Thymus (tissue), 11 donors: ENCODE measurements around the gene ZNF608. TPM values are rescaled to one million over a fixed set of nuclear protein-coding genes. Genes with fewer than 3 reads are reported as not detected.

ENCODE experiments used
- DNase-seq, 9 donors: peaks; one replicate each; pipeline ENCODE4 v3.0.0-alpha.2; 2013; ENCODE audit warnings: low spot score in 9 of 9, low read depth in 6 of 9, missing footprints in 1 of 9
- H3K27ac ChIP-seq, 2 donors: one replicate each; pipeline ENCODE4 v1.5.1; 2013; ENCODE audit warnings: control low read depth in 1 of 2, low read depth in 1 of 2, low read length in 1 of 2, mild to moderate bottlenecking in 1 of 2, moderate library complexity in 1 of 2
- H3K27me3 ChIP-seq, 2 donors: one replicate each; pipeline ENCODE4 v1.5.1; 2013; ENCODE audit warnings: low read length in 1 of 2; ENCODE audit not compliant: control insufficient read depth in 2 of 2, insufficient read depth in 1 of 2
- H3K36me3 ChIP-seq, 2 donors: one replicate each; pipeline ENCODE4 v1.5.1; 2013; ENCODE audit warnings: low read length in 1 of 2, mild to moderate bottlenecking in 1 of 2, moderate library complexity in 1 of 2; ENCODE audit not compliant: control insufficient read depth in 2 of 2, insufficient read depth in 2 of 2
- H3K4me1 ChIP-seq, 2 donors: one replicate each; pipeline ENCODE4 v1.5.1; 2013; ENCODE audit warnings: low read length in 2 of 2; ENCODE audit not compliant: control insufficient read depth in 2 of 2, insufficient read depth in 2 of 2
- H3K4me3 ChIP-seq, 2 donors: one replicate each; pipeline ENCODE4 v1.5.1; 2013; ENCODE audit warnings: low read length in 2 of 2, control low read depth in 1 of 2, mild to moderate bottlenecking in 1 of 2
- H3K9me3 ChIP-seq, 2 donors: one replicate each; pipeline ENCODE4 v1.5.1; 2013; ENCODE audit warnings: low read length in 1 of 2, mild to moderate bottlenecking in 1 of 2; ENCODE audit not compliant: control insufficient read depth in 2 of 2, insufficient read depth in 1 of 2
- WGBS: extraction: QIAGEN DNeasy Blood & Tissue Kit; methylation state at CpG from one replicate; pipeline ENCODE4 v1.1.7; 2013; 5-methylcytosine and 5-hydroxymethylcytosine counted together
- polyA plus RNA-seq: library from polyadenylated mRNA; stranded (reverse); fragments of 200-250 nt; gene quantifications from one replicate; pipeline ENCODE4 v1.2.3, GENCODE V29; 2013
- total RNA-seq: library from RNA; stranded (reverse); fragments of 120-200 nt; gene quantifications from one replicate; pipeline ENCODE4 v1.2.4, GENCODE V29; 2013
- donor health status: healthy.

Gene ZNF608
- total and polyA plus RNA-seq, 2 donors, result 9.3 to 14.0 TPM

- no peak for DNase-seq
- Histone ChIP-seq H3K4me3 (no peak overlapping the region), H3K36me3 (no peaks in the 10 kb centered on the region), H3K9me3 (no peaks in the 10 kb centered on the region), H3K27ac (no peak overlapping the region), H3K27me3 (no peaks in the 10 kb centered on the region), H3K4me1 (peaks cover 0 to 6% of the 10 kb centered on the region in 2 donors)
- WGBS, result 71% methylated on average over 2 of the region's 2 CpGs
Measured at GRCh38 chr5:124702525-124702924, 43.9 kb downstream of the ZNF608 start.

GRCh38 chr5:124701873-124702425, 44.5 kb downstream of the ZNF608 start:
- Histone ChIP-seq H3K36me3 (no peaks in the 10 kb centered on the region), H3K27ac (no peak overlapping the region), H3K4me3 (no peak overlapping the region), H3K4me1 (peaks cover 0 to 2% of the 10 kb centered on the region in 2 donors), H3K9me3 (no peaks in the 10 kb centered on the region), H3K27me3 (no peaks in the 10 kb centered on the region)
- WGBS, result 88% methylated on average over 6 of the region's 6 CpGs
- DNase-seq, result no peak

- H3K36me3 ChIP-seq, result no peaks in the 10 kb centered on the region
- H3K4me1 ChIP-seq, result no peaks in the 10 kb centered on the region
- H3K9me3 ChIP-seq, result no peaks in the 10 kb centered on the region
- no peak overlapping the region for H3K27ac ChIP-seq
- DNase-seq, result no peak
- H3K27me3 ChIP-seq, result no peaks in the 10 kb centered on the region
- 95% methylated on average over 9 of the region's 9 CpGs for WGBS
- no peak overlapping the region for H3K4me3 ChIP-seq
Measured at GRCh38 chr5:124701016-124701415, 45.4 kb downstream of the ZNF608 start.

GRCh38 chr5:124700333-124700732, 46.1 kb downstream of the ZNF608 start:
- no peak overlapping the region for H3K4me3 ChIP-seq
- no peaks in the 10 kb centered on the region for H3K36me3 ChIP-seq
- WGBS, result 98% methylated on average over 3 of the region's 3 CpGs
- no peaks in the 10 kb centered on the region for H3K9me3 ChIP-seq
- no peak overlapping the region for H3K27ac ChIP-seq
- H3K4me1 ChIP-seq, result no peaks in the 10 kb centered on the region
- no peaks in the 10 kb centered on the region for H3K27me3 ChIP-seq
- no peak for DNase-seq

- no peaks in the 10 kb centered on the region for H3K27me3 ChIP-seq
- H3K4me3 ChIP-seq, result no peak overlapping the region
- H3K27ac ChIP-seq, result no peak overlapping the region
- H3K4me1 ChIP-seq, result no peaks in the 10 kb centered on the region
- H3K36me3 ChIP-seq, result no peaks in the 10 kb centered on the region
- DNase-seq, result no peak
- WGBS, result 96% methylated on average over 1 of the region's 1 CpG
- H3K9me3 ChIP-seq, result no peaks in the 10 kb centered on the region
Measured at GRCh38 chr5:124698770-124699169, 47.7 kb downstream of the ZNF608 start.

- 96% methylated on average over 4 of the region's 4 CpGs for WGBS
- no peaks in the 10 kb centered on the region for H3K27me3 ChIP-seq
- no peaks in the 10 kb centered on the region for H3K4me1 ChIP-seq
- H3K36me3 ChIP-seq, result no peaks in the 10 kb centered on the region
- H3K27ac ChIP-seq, result no peak overlapping the region
- no peak overlapping the region for H3K4me3 ChIP-seq
- H3K9me3 ChIP-seq, result no peaks in the 10 kb centered on the region
- DNase-seq, result no peak
Measured at GRCh38 chr5:124697933-124698591, 48.4 kb downstream of the ZNF608 start.

GRCh38 chr5:124697501-124697900, 48.9 kb downstream of the ZNF608 start:
- no peaks in the 10 kb centered on the region for H3K36me3 ChIP-seq
- no peaks in the 10 kb centered on the region for H3K9me3 ChIP-seq
- WGBS, result 96% methylated on average over 1 of the region's 1 CpG
- H3K27ac ChIP-seq, result no peak overlapping the region
- no peaks in the 10 kb centered on the region for H3K27me3 ChIP-seq
- H3K4me3 ChIP-seq, result no peak overlapping the region
- DNase-seq, result no peak
- no peaks in the 10 kb centered on the region for H3K4me1 ChIP-seq

GRCh38 chr5:124696898-124697297, 49.5 kb downstream of the ZNF608 start:
- Histone ChIP-seq H3K27ac (no peak overlapping the region), H3K4me1 (no peaks in the 10 kb centered on the region), H3K4me3 (no peak overlapping the region), H3K36me3 (no peaks in the 10 kb centered on the region), H3K27me3 (no peaks in the 10 kb centered on the region), H3K9me3 (no peaks in the 10 kb centered on the region)
- 98% methylated on average over 7 of the region's 7 CpGs for WGBS
- DNase-seq, result no peak
